ELR (cell line): ENCODE results near the gene TOMM5.
"Not testable (repeated sequence)": the region's sequence is repeated elsewhere in the genome, so short reads cannot be mapped to it uniquely, and the experiment has no call there.

ENCODE experiments used
- DNase-seq: peaks from one replicate; pipeline ENCODE4 v3.0.0-alpha.2; 2015; ENCODE audit warnings: low read depth

TOMM5 gene

GRCh38 chr9:37611014-37611413 is 18.6 kb upstream of the TOMM5 start:
- DNase-seq = no peak

DNA sequence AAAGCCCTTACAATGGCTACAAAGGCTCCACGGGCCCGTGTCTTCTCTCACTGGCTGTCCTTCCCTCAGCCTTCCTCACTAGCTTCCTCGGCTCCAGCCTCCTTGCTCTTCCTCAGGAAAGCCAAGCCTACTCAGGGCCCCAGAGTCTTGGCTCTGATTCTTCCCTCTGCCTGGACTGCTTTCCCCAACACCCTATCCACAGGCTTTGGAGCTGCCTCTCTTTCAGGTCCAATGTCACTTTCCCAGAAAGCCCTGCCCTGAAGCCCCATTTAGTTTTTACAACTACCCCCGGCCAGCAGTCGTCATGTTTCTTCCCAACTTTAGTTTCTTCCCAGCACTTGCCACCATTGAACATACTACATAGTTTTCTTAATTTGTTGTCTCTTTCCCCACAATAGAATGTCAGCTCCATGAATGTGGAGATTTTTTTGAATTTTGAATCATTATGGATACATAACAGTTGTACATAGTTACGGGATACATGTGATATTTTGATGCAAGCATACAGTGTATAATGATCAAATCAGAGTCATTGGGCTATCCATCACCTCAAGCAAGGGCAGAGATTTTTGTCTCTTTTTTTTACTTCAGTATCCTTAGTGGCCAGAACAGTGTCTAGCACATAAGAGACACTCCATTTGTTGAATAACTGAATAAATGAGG is 17.5 kb upstream of the TOMM5 start:
- no peak for DNase-seq

DNA sequence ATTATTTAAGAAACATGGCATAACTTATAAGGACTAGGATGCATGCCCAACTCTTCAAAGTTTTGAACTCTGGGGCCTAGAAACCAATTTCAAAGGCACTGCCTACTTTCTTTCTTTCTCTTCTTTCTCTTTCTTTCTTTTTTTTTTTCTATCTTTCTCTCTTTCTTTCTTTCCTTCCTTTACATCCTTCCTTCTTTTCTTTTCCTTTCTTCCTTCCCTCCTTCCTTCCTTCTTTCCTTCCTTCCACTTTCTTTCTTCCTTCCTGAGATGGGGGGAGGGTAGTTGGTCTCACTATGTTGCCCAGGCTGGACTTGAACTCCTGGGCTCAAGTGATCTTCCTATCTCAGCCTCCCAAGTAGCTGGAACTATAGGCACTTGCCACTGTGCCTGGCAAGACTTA is 15.9 kb upstream of the TOMM5 start:
- no peak for DNase-seq

DNA sequence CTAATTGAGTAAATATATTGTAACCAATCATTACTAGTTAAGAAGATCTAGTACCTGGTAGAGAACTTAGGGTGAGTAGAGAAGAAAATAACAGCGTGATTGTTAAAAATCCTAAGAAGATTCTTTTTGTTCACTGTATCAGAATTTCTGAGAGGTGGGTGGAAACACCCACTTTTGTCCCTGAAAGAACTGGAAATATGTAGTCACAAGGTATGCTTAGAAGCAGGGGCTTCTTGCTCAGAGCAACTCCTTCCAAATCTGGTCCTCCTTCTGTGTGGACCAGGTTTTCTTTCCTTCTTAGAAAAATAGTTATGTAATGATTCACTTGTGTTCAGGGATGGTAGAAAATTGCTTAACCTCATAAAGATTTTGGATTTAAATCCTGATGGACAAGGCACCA is 11.9 kb upstream of the TOMM5 start:
- DNase-seq = no peak

DNA sequence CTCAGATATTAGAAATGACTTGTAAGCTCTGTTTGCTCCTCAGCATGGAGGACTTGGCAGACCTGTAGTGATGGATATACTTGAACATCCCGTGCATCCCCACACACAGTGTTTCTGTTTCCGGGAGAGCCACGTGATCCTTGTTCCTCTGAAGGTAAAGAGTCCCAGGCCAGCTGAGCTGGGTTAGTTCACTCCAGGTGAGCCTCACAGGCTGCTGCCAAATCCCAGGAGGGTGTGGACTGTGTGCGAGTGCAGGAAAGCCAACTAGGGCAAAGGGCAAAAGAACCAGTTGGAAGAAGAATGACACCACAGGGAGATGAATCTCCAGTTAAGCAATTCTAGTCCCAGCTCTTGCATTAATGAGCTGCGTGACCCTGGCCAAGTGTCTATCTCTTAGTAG is 10.4 kb upstream of the TOMM5 start:
- no peak for DNase-seq

GRCh38 chr9:37602061-37602460 is 9.7 kb upstream of the TOMM5 start:
- DNase-seq = not testable (repeated sequence)

DNA sequence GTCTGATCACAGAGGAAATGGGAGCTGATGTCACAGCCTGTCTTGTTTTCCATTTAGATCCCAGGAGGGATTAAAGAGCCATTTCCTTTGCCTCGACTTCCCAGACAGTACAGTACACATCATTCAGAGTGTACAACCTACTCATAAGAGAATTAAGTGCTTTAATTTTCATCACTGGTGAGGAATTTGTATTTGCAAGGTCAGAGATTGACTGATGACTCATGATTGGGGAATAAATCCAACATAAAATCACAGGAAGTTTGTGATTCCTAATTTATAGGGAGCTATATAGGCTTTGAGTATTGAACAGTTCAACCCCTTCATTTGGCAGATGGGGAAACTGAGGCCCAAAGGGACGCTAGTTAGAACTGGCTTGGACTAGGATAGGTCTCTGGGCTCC is 4.1 kb upstream of the TOMM5 start:
- peak; percentile 57 for DNase-seq

GRCh38 chr9:37593883-37594448 is 1.6 kb upstream of the TOMM5 start:
- DNase-seq = no peak

DNA sequence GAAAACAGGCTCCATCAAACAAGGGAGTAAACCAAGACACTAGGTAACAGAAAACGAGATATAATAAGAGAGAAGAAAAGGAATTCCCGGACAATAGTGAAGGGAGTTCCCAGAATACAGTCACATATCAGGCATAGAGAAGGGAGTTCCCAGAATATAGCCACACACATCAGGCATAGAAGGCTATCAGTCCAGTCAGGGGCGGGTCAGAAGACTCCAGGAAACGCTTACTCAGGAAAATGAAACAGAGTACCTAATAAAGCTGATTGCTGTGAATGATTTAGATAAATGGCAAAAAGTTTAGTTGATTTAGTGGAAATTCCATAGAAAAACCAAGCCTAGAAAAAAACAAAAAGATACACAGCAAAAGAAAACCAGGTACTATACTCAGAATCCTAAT is 4.9 kb downstream of the TOMM5 start:
- no peak for DNase-seq

GRCh38 chr9:37583522-37584121 is 8.8 kb downstream of the TOMM5 start:
- no peak for DNase-seq

- DNase-seq = peak; percentile 79
These were observed 9.7 kb downstream of the TOMM5 start for GRCh38 chr9:37582548-37583157.

- DNase-seq = peak; percentile 74
These were observed 16.3 kb downstream of the TOMM5 start, which contains the start of gene FBXO10 for GRCh38 chr9:37575921-37576721. Gene FBXO10, minus strand, starts transcription at chr9:37576380. Its CDS starts 34,612 bp downstream, at chr9:37541768.

GRCh38 chr9:37575511-37575914 is 16.9 kb downstream of the TOMM5 start:
- peak; percentile 22 for DNase-seq

DNA sequence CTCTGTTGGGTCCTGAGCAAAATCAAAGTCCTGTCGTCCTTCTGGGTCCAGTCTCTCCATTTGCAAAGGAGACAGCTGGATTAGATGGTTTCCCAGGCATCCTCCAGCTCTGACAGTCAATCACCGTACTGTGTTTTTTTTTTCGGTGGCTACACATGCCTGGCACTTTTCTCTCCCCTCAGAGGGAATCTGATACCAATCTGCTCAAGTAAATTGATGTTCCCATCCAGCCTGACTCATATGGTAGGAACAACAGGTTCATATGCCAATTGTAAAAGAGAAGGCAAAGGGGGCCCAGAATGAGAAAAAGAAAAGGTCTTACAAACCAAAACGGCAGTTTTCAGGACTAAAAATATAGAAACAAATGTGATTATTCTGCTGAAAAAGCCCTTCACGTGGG is 17.4 kb downstream of the TOMM5 start:
- DNase-seq = no peak

- DNase-seq = no peak
These were observed 18.1 kb downstream of the TOMM5 start for GRCh38 chr9:37574241-37574721.

- DNase-seq = no peak
These were observed 21.1 kb downstream of the TOMM5 start for GRCh38 chr9:37571282-37571681.

GRCh38 chr9:37566716-37567115 is 25.7 kb downstream of the TOMM5 start:
- no peak for DNase-seq

GRCh38 chr9:37565661-37566618 is 26.5 kb downstream of the TOMM5 start:
- DNase-seq = no peak

- no peak for DNase-seq
These were observed 27.5 kb downstream of the TOMM5 start for GRCh38 chr9:37564916-37565315.

- DNase-seq = no peak
These were observed 28.4 kb downstream of the TOMM5 start for GRCh38 chr9:37563806-37564513.
